HEK293 (cell line): ENCODE results near the gene KLHDC7A.

Experiments
- CTCF ChIA-PET: fragments of 350-600 bp; formaldehyde crosslinking; extraction: SDS; loops from one replicate; lab custom pipeline; 2021; ENCODE audit warnings: antibody characterized with exemption; lab: Yijun Ruan, JAX
- POLR2A ChIA-PET: fragments of 300-600 bp; formaldehyde crosslinking; extraction: SDS; loops from one replicate; lab custom pipeline; 2020; ENCODE audit warnings: antibody characterized with exemption, inconsistent platforms; lab: Yijun Ruan, JAX
- H3K27ac ChIP-seq: fragments of 200-500 bp; sonication (Bioruptor generic); 2 replicates; pipeline ENCODE4 v1.5.1; 2014; ENCODE audit warnings: low read depth, low read length, control low read depth, inconsistent platforms; ENCODE audit errors: extremely low read depth
- H3K36me3 ChIP-seq, 2 experiments: fragments of 200-500 bp in 1 of 2; sonication (Bioruptor generic) in 1 of 2; 1 replicate in 1 of 2; 2 replicates in 1 of 2; pipeline ENCODE4 v1.5.1; 2014 to 2017; ENCODE audit warnings: inconsistent platforms in 2 of 2, low read length in 2 of 2; ENCODE audit not compliant: control insufficient read depth in 2 of 2, insufficient read depth in 1 of 2
- H3K4me1 ChIP-seq: fragments of 200-500 bp; sonication (Bioruptor generic); 2 replicates; pipeline ENCODE4 v1.5.1; 2014; ENCODE audit warnings: mild to moderate bottlenecking, low read length, inconsistent platforms; ENCODE audit not compliant: control insufficient read depth, insufficient read depth
- H3K4me3 ChIP-seq: 2 replicates; pipeline ENCODE4 v1.5.1; 2011; ENCODE audit warnings: low read depth, mild to moderate bottlenecking, control low read depth, low read length, moderate library complexity
- H3K9me3 ChIP-seq: fragments of 200-500 bp; sonication (Bioruptor generic); 2 replicates; pipeline ENCODE4 v1.5.1; 2014; ENCODE audit warnings: low read depth, low read length, inconsistent platforms; ENCODE audit not compliant: control insufficient read depth, insufficient read depth
- GLIS1 ChIP-seq: fragments of 450-650 bp; formaldehyde crosslinking; IDR thresholded peaks from 2 replicates; pipeline ENCODE4 v1.5.1; 2016; ENCODE audit warnings: missing biosample characterization, missing genetic modification characterization
- GLIS2 ChIP-seq: fragments of 450-650 bp; formaldehyde crosslinking; IDR thresholded peaks from 2 replicates; pipeline ENCODE4 v1.5.1; 2016; ENCODE audit warnings: missing biosample characterization, missing genetic modification characterization
- HOXC10 ChIP-seq: sonication (generic); formaldehyde crosslinking; IDR thresholded peaks from 2 replicates; pipeline ENCODE4 v1.8.1; 2023; ENCODE audit warnings: mild to moderate bottlenecking, missing genetic modification reagents
- TSHZ1 ChIP-seq: fragments of 450-650 bp; formaldehyde crosslinking; IDR thresholded peaks from 2 replicates; pipeline ENCODE4 v1.5.1; 2016; ENCODE audit warnings: missing biosample characterization, missing genetic modification characterization, borderline replicate concordance
- WT1 ChIP-seq: fragments of 450-650 bp; formaldehyde crosslinking; IDR thresholded peaks from 2 replicates; pipeline ENCODE4 v1.5.1; 2016; ENCODE audit warnings: missing biosample characterization, missing genetic modification characterization
- ZBTB1 ChIP-seq: fragments of 450-650 bp; formaldehyde crosslinking; IDR thresholded peaks from 2 replicates; pipeline ENCODE4 v1.5.1; 2016; ENCODE audit warnings: missing biosample characterization, missing genetic modification characterization
- ZBTB48 ChIP-seq: fragments of 450-650 bp; formaldehyde crosslinking; IDR thresholded peaks from 2 replicates; pipeline ENCODE4 v1.5.1; 2016; ENCODE audit warnings: missing biosample characterization, missing genetic modification characterization
- ZBTB6 ChIP-seq: fragments of 450-650 bp; formaldehyde crosslinking; IDR thresholded peaks from 2 replicates; pipeline ENCODE4 v1.5.1; 2017; ENCODE audit warnings: missing biosample characterization, missing genetic modification characterization
- ZIC2 ChIP-seq: fragments of 450-650 bp; formaldehyde crosslinking; IDR thresholded peaks from 2 replicates; pipeline ENCODE4 v1.5.1; 2016; ENCODE audit warnings: missing biosample characterization, missing genetic modification characterization
- ZNF335 ChIP-seq: fragments of 450-650 bp; formaldehyde crosslinking; conservative IDR thresholded peaks from 2 replicates; pipeline ENCODE4 v1.5.1; 2016; ENCODE audit warnings: missing biosample characterization, missing genetic modification characterization
- ZNF341 ChIP-seq: fragments of 450-650 bp; formaldehyde crosslinking; IDR thresholded peaks from 2 replicates; pipeline ENCODE4; 2016; ENCODE audit warnings: low read depth, missing biosample characterization, missing genetic modification characterization
- ZNF501 ChIP-seq: fragments of 450-650 bp; formaldehyde crosslinking; IDR thresholded peaks from 2 replicates; pipeline ENCODE4 v1.5.1; 2016; ENCODE audit warnings: missing biosample characterization, missing genetic modification characterization
- ZNF529 ChIP-seq: fragments of 450-650 bp; formaldehyde crosslinking; IDR thresholded peaks from 2 replicates; pipeline ENCODE4 v1.5.1; 2017; ENCODE audit warnings: missing genetic modification characterization, missing biosample characterization; ENCODE audit not compliant: insufficient replicate concordance
- ZNF544 ChIP-seq: fragments of 450-650 bp; formaldehyde crosslinking; IDR thresholded peaks from 2 replicates; pipeline ENCODE4 v1.5.0; 2017; ENCODE audit warnings: missing biosample characterization, missing genetic modification characterization
- ZNF600 ChIP-seq: fragments of 450-650 bp; formaldehyde crosslinking; IDR thresholded peaks from 2 replicates; pipeline ENCODE4 v1.5.1; 2016; ENCODE audit warnings: missing biosample characterization, missing genetic modification characterization
- ZNF626 ChIP-seq: fragments of 450-650 bp; sonication (Bioruptor Pico); formaldehyde crosslinking; IDR thresholded peaks from 2 replicates; pipeline ENCODE4 v1.5.1; 2018; ENCODE audit warnings: missing biosample characterization, missing genetic modification characterization, inconsistent platforms
- ZNF670 ChIP-seq: fragments of 450-650 bp; formaldehyde crosslinking; IDR thresholded peaks from 2 replicates; pipeline ENCODE4 v1.5.1; 2016; ENCODE audit warnings: missing biosample characterization, missing genetic modification characterization, low read depth
- ZNF76 ChIP-seq: fragments of 450-650 bp; formaldehyde crosslinking; IDR thresholded peaks from 2 replicates; pipeline ENCODE4; 2016; ENCODE audit warnings: low read depth, missing biosample characterization, missing genetic modification characterization, borderline replicate concordance
- ZNF791 ChIP-seq: fragments of 450-650 bp; formaldehyde crosslinking; IDR thresholded peaks from 2 replicates; pipeline ENCODE4 v1.5.1; 2016; ENCODE audit warnings: missing biosample characterization, missing genetic modification characterization
- ZNF792 ChIP-seq: fragments of 450-650 bp; formaldehyde crosslinking; IDR thresholded peaks from 2 replicates; pipeline ENCODE4 v1.5.1; 2016; ENCODE audit warnings: missing biosample characterization, missing genetic modification characterization
- ZNF837 ChIP-seq: fragments of 450-650 bp; formaldehyde crosslinking; IDR thresholded peaks from 2 replicates; pipeline ENCODE4 v1.5.1; 2016; ENCODE audit warnings: missing biosample characterization, missing genetic modification characterization
- ZSCAN30 ChIP-seq: fragments of 450-650 bp; IDR thresholded peaks from 2 replicates; pipeline ENCODE4 v1.5.1; 2018; ENCODE audit warnings: missing biosample characterization, mild to moderate bottlenecking, missing genetic modification characterization, moderate library complexity
- TF ChIP-seq, protein P1 (sequence below): fragments of 450-650 bp; formaldehyde crosslinking; optimal IDR thresholded peaks from 2 replicates; pipeline ENCODE3; 2016; ENCODE audit warnings: missing biosample characterization, mild to moderate bottlenecking, missing genetic modification characterization
- TF ChIP-seq, protein P2 (sequence below): fragments of 450-650 bp; formaldehyde crosslinking; IDR thresholded peaks from 2 replicates; pipeline ENCODE4 v1.5.1; 2016; ENCODE audit warnings: missing biosample characterization, missing genetic modification characterization
- TF ChIP-seq, protein P3 (sequence below): fragments of 450-650 bp; IDR thresholded peaks from 2 replicates; pipeline ENCODE4 v1.5.1; 2018; ENCODE audit warnings: missing biosample characterization, mild to moderate bottlenecking, missing genetic modification characterization

The KLHDC7A gene

GRCh38 chr1:18480315-18481189, at the start of gene KLHDC7A:
Gene KLHDC7A, plus strand, starts transcription at chr1:18480930. Its CDS starts 52 bp downstream, at chr1:18480982.
- no peaks in the 10 kb centered on the region for H3K4me1 ChIP-seq
- POLR2A ChIA-PET, result no interaction called here
- CTCF ChIA-PET, result interaction anchor here (0.6 to 0.9 kb wide), 3 partner anchors 9 to 101 kb away, joined by 3 read pairs; no protein-coding TSS in a partner anchor

DNA sequence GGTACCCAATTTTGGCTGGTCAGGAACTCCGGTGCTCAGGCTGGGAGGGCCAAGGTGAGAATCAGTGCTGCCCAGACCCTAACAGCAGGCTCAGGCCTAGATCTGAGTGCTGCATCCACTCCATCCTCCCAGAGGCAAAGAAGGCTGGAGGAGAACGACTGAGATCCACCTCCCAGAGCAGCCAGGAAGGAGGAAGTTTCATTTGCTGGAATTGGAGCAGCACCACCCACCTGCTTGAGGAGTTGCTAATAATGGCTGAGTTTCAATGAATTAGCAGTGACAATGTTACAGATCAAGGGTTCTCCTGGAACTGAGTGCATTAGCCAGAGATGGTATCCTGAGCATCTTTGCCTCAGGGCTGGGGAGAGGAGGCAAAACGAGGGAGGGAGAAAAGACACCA, 46.7 kb upstream of the KLHDC7A start:
- CTCF ChIA-PET, result no interaction called here
- no peaks in the 10 kb centered on the region for H3K9me3 ChIP-seq
- TF ChIP-seq ZBTB1 (tag by site-specific recombination), result no peak
- TF ChIP-seq, protein P1, sequence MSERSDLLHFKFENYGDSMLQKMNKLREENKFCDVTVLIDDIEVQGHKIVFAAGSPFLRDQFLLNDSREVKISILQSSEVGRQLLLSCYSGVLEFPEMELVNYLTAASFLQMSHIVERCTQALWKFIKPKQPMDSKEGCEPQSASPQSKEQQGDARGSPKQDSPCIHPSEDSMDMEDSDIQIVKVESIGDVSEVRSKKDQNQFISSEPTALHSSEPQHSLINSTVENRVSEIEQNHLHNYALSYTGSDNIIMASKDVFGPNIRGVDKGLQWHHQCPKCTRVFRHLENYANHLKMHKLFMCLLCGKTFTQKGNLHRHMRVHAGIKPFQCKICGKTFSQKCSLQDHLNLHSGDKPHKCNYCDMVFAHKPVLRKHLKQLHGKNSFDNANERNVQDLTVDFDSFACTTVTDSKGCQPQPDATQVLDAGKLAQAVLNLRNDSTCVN (tag by site-specific recombination), result no peak
- no peak for TF ChIP-seq WT1 (tag by site-specific recombination)
- no peak for TF ChIP-seq ZBTB6 (tag by site-specific recombination)
- TF ChIP-seq ZNF791, result no peak
- no peak for TF ChIP-seq ZNF76 (tag by site-specific recombination)
- no peak for TF ChIP-seq HOXC10 (CRISPR knock-in tag)
- no peak for TF ChIP-seq ZNF626 (tag by site-specific recombination)
- no peak for TF ChIP-seq ZNF501 (tag by site-specific recombination)
- H3K36me3 ChIP-seq, result no peaks in the 10 kb centered on the region
- no peak overlapping the region for H3K27ac ChIP-seq
- H3K4me1 ChIP-seq, result no peaks in the 10 kb centered on the region
- no peak overlapping the region for H3K4me3 ChIP-seq
- POLR2A ChIA-PET, result no interaction called here

More at GRCh38 chr1:18480315-18481189, at the start of gene KLHDC7A:
- Histone ChIP-seq H3K9me3 (no peaks in the 10 kb centered on the region), H3K27ac (no peak within 1 kb of the TSS), H3K4me3 (no peak within 1 kb of the TSS), H3K36me3 (no peaks in the 10 kb centered on the region)
- TF ChIP-seq ZNF670 (tag by site-specific recombination) (no peak), ZNF335 (tag by site-specific recombination) (no peak), ZNF600 (0 out of 2 replicates have a peak, but pooled peaks have one; percentile 26), ZSCAN30 (tag by site-specific recombination) (no peak), ZNF837 (tag by site-specific recombination) (no peak), GLIS1 (tag by site-specific recombination) (peak; percentile 31), ZNF529 (tag by site-specific recombination) (no peak), TSHZ1 (no peak), GLIS2 (tag by site-specific recombination) (peak; percentile 9; the same call in 1 of the 2 replicates), ZNF341 (tag by site-specific recombination) (0 out of 2 replicates have a peak, but pooled peaks have one; percentile 17), ZIC2 (tag by site-specific recombination) (peak; percentile 95), ZNF792 (tag by site-specific recombination) (no peak), ZNF544 (tag by site-specific recombination) (no peak), ZBTB48 (tag by site-specific recombination) (no peak)
- TF ChIP-seq, protein P2, sequence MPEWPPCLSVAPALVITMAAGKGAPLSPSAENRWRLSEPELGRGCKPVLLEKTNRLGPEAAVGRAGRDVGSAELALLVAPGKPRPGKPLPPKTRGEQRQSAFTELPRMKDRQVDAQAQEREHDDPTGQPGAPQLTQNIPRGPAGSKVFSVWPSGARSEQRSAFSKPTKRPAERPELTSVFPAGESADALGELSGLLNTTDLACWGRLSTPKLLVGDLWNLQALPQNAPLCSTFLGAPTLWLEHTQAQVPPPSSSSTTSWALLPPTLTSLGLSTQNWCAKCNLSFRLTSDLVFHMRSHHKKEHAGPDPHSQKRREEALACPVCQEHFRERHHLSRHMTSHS (tag by site-specific recombination), result no peak
- TF ChIP-seq, protein P3, sequence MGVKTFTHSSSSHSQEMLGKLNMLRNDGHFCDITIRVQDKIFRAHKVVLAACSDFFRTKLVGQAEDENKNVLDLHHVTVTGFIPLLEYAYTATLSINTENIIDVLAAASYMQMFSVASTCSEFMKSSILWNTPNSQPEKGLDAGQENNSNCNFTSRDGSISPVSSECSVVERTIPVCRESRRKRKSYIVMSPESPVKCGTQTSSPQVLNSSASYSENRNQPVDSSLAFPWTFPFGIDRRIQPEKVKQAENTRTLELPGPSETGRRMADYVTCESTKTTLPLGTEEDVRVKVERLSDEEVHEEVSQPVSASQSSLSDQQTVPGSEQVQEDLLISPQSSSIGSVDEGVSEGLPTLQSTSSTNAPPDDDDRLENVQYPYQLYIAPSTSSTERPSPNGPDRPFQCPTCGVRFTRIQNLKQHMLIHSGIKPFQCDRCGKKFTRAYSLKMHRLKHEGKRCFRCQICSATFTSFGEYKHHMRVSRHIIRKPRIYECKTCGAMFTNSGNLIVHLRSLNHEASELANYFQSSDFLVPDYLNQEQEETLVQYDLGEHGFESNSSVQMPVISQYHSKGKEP (tag by site-specific recombination), result no peak
